Measurements from ENCODE around the gene FGF11.
"Not testable (repeated sequence)": the region's sequence is repeated elsewhere in the genome, so short reads cannot be mapped to it uniquely, and the experiment has no call there.

The FGF11 gene

DNA sequence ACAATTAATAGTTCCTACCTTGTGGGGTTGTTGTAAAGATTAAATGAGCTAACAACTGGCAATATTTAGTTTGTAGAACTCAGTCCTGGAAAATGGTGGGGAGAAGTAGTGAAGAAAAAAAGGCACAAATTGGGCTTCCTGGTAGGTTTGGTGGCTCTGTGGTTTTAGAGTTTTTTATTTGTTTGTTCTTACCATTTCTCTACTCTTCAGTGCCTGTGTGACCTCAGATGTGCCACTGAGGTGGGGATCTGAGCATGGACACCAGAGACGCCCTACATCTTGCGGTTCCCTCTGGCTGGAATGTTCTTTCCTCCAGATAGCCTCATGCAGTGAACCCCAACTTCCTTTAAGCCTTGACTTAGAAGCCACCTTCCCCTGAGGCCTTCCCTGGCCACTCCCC, 32.4 kb downstream of the FGF11 start:
- no peak overlapping the region for H3K4me3 ChIP-seq (ENCODE audit: low read depth, low read length)
- no peak for DNase-seq (ENCODE audit: low read depth, low spot score)
- TF ChIP-seq CTCF (IDR thresholded peaks at IDR 0.05; ENCODE audit: insufficient read depth, low read length, missing control alignments) = no peak
- ChIA-PET POLR2A (interaction anchor here (0.7 kb wide), 1 partner anchor 12 kb away, joined by 3 read pairs; the partner anchor contains the start of gene POLR2A), CTCF (interaction anchor here (1.0 to 2.0 kb wide), 2 partner anchors 35 to 43 kb away, joined by 3 to 7 read pairs; no protein-coding TSS in a partner anchor)

DNA sequence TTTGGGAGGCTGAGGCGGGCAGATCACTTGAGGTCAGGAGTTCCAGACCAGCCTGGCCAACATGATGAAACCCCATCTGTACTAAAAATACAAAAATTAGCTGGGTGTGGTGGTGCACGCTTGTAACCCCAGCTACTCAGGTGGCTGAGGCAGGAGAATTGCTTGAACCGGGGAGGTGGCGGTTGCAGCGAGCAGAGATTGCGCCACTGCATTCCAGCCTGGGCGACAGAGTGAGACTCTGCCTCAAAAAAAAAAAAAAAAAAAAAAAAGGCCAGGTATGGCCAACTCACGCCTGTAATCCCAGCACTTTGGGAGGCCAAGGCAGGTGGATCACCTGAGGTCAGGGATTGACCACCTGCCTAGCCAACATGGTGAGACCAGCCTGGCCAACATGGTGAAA, 35.5 kb downstream of the FGF11 start:
- ChIA-PET POLR2A (interaction anchor here (2.8 kb wide), 1 partner anchor 10 kb away, joined by 18 read pairs; the partner anchor contains the start of gene POLR2A), CTCF (interaction anchor here (1.0 to 1.4 kb wide), 2 partner anchors 8 to 61 kb away, joined by 3 to 4 read pairs; no protein-coding TSS in a partner anchor)
- H3K4me3 ChIP-seq (ENCODE audit: low read depth, low read length); DNase-seq (ENCODE audit: low read depth, low spot score): not testable (repeated sequence)

GRCh38 chr17:7475764-7476422, 36.6 kb downstream of the FGF11 start:
- no peak for DNase-seq (ENCODE audit: low read depth, low spot score)
- TF ChIP-seq CTCF (IDR thresholded peaks at IDR 0.05; ENCODE audit: insufficient read depth, low read length, missing control alignments) = no peak
- peak overlapping the region; percentile 6 for H3K4me3 ChIP-seq (ENCODE audit: low read depth, low read length)
- CTCF ChIA-PET = interaction anchor here (1.0 to 3.2 kb wide), 6 partner anchors 9 to 85 kb away, joined by 3 to 13 read pairs (median 4); no protein-coding TSS in a partner anchor
- POLR2A ChIA-PET = interaction anchor here (0.9 to 2.8 kb wide), 3 partner anchors 9 to 72 kb away, joined by 3 to 18 read pairs (median 4); partner anchors contain the start of gene POLR2A

DNA sequence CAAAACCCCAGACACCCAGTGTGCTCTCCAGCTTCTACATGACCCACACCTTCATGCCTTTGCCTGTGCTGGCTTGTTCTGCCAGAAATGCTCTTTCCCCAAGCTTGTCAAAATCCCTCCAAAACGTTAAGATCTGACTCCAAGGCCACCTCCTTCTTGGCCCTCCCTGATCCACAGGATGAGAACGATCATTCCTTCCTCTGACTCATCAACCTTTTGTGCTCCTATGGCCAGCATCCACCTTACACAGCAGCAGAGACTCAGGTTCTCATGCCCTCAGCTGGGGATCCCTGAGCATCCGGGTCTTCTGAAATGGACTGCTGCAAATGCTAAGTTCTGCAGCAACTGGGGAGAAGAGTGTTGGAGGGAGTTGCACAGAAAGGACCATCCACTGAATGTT, 37.2 kb downstream of the FGF11 start:
- POLR2A ChIA-PET = interaction anchor here (0.6 to 2.8 kb wide), 3 partner anchors 9 to 21 kb away, joined by 3 to 18 read pairs (median 4); partner anchors contain the start of gene POLR2A
- no peak for TF ChIP-seq CTCF (IDR thresholded peaks at IDR 0.05; ENCODE audit: insufficient read depth, low read length, missing control alignments)
- H3K4me3 ChIP-seq (ENCODE audit: low read depth, low read length) = peak overlapping the region; percentile 72; the same call in 1 of the 2 replicates
- CTCF ChIA-PET = interaction anchor here (1.2 to 3.2 kb wide), 6 partner anchors 13 to 121 kb away, joined by 3 to 13 read pairs (median 4); no protein-coding TSS in a partner anchor
- DNase-seq (ENCODE audit: low read depth, low spot score) = no peak

DNA sequence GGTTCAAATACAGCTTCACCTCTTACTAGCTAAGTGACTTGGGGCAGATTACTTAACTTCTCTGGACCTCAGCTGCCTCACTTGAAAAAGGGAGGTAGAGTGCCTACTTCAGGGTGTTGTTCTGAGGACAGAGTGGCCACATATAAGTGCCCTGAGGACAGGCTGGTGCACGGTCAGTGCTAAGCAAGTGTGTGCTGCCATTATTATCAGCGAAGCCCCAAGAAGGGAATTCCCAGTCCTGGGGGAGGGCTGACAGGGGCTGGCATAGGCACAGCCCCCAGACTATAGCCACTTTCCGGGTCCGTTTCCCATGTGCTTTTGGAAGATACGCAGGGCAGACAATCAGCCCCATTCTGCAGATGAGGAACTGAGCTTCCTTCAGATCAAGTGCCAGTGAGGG, 37.6 kb downstream of the FGF11 start:
- no peak for DNase-seq (ENCODE audit: low read depth, low spot score)
- ChIA-PET POLR2A (interaction anchor here (0.6 to 2.8 kb wide), 3 partner anchors 8 to 21 kb away, joined by 3 to 18 read pairs (median 4); partner anchors contain the start of gene POLR2A), CTCF (interaction anchor here (1.2 to 3.2 kb wide), 6 partner anchors 14 to 121 kb away, joined by 4 to 13 read pairs (median 4); partner anchors contain the start of gene FGF11)
- TF ChIP-seq CTCF (IDR thresholded peaks at IDR 0.05; ENCODE audit: insufficient read depth, low read length, missing control alignments) = no peak
- peak overlapping the region; percentile 72 for H3K4me3 ChIP-seq (ENCODE audit: low read depth, low read length)

DNA sequence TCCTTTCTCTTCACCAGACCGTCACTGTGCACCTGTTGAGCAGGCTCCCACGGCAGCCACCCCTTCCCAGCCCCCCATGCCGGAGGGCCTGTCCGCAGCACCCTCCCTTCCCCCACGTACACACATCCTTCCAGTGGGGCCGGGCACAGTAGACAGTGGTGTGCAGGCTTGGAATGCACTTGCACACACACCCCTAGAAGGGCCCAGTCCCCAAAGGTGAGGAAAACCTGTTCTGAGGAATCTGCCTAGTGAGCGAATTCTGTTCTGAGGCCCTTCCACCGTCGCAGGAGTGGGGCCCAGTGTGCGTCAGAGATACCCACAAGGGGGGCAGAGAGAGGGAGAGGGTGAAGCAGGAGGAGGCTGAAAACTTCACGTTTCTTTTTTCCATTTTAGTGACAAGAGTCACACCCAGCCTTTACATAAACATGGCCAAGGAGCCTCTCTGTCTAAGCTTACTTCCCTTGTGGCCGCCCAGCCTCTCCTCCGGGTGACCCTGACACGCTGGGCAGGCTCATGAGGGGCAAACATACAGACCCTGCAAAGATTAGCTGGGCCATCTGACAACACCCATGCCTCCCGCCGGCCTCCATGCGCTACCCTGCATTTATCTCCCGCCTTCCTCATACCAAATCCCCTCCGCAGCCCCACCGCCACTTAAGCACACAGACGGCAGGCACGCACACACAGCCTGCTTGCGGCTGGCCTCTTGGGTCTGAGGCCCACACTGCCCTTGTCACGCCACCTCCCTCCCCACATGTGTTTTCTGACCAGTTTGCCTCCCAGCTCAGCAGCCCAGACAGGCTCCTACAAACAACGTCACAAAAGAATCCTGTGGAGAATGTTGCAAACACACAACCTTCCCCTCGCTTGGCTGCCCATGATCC, 38.3 kb downstream of the FGF11 start:
- CTCF ChIA-PET = interaction anchor here (1.2 to 3.2 kb wide), 6 partner anchors 14 to 122 kb away, joined by 4 to 13 read pairs (median 4); partner anchors contain the start of gene FGF11
- POLR2A ChIA-PET = interaction anchor here (0.8 to 2.8 kb wide), 5 partner anchors 7 to 122 kb away, joined by 3 to 18 read pairs (median 3); partner anchors contain the start of gene POLR2A
- H3K4me3 ChIP-seq (ENCODE audit: low read depth, low read length) = peak overlapping the region; percentile 72
- no peak for TF ChIP-seq CTCF (IDR thresholded peaks at IDR 0.05; ENCODE audit: insufficient read depth, low read length, missing control alignments)
- DNase-seq (ENCODE audit: low read depth, low spot score) = peak; percentile 59
